DMS53 (cell line): ENCODE results near the gene CEP295NL.
A peak's percentile ranks its signal among the peaks of the same experiment; 100 is the strongest.

ENCODE experiments used
- DNase-seq: peaks from one replicate; lab custom pipeline; 2025; lab: John Stamatoyannopoulos, UW

Gene CEP295NL

DNA sequence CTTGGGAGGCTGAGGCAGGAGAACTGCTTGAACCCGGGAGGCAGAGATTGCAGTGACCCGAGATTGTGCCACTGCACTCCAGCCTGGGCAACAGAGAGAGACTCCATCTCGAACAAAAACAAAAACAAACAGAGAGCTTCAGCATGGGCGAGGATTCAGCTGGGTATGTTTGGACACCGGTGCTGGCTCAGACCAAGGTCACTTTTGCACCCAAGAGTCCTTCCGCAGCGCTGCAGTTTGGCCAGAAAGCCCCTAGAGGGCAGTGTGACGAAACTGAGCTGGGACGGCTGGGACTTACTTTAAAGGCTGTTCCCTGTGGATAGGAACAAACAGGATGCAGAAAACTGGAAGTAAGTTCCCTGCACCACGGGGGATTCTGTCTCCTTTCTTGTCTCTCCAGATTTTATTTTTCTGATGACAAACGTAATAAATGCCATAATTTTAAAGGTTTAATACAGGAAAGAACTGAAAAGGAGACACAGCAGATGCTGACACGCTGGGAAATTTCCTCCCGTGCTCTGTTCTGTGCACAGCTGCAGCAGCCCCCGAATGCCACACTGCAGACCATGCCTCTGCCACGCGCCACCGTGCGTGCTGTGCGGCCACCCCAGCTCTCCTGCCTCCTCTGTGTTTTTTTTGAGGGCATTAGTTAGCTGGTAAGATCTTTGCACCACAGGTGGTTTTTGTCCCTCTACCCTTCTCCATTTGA is 37.2 kb downstream of the CEP295NL start:
- DNase-seq, result peak; percentile 88

GRCh38 chr17:78864117-78864516 is 38.9 kb downstream of the CEP295NL start:
- no peak for DNase-seq

GRCh38 chr17:78862073-78863023 is 40.7 kb downstream of the CEP295NL start:
- DNase-seq, result peak; percentile 84

DNA sequence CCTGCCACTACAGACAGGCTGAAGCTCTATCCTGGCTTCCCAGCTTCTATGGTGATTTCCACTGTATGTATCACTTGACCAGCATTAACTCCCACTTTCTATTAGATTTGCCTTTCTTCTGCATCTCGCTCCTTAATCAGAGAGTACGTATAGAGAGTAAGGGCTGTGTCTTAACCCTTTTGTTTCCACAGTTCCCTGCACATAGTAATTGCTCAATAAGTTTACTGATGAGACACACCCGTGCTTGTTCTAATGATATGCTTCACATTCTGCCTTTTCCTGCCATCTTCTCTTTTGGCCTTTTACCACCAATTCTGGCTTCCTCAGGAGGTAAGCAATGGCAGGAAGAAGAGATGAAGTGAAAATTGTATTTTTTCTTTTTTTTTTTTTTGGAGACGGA is 41.8 kb downstream of the CEP295NL start:
- no peak for DNase-seq

DNA sequence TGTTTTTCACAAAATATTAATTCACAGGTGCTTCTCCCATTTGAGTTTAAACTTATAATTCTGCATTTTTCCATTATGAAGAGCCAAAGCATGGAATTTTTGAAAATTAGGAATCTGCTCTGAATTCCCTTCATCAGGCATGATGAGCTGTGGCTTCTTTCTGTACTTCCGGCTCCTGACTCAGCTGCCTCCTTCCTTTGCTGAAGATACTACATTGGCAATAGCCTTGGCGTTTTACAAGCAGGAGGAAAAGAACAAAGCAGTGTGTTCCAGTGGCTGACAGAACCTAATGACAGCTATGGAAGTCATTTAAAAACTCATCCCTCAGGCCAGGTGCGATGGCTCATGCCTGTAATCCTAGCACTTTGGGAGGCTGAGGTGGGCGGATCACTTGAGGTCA is 44.0 kb downstream of the CEP295NL start:
- DNase-seq, result no peak

DNA sequence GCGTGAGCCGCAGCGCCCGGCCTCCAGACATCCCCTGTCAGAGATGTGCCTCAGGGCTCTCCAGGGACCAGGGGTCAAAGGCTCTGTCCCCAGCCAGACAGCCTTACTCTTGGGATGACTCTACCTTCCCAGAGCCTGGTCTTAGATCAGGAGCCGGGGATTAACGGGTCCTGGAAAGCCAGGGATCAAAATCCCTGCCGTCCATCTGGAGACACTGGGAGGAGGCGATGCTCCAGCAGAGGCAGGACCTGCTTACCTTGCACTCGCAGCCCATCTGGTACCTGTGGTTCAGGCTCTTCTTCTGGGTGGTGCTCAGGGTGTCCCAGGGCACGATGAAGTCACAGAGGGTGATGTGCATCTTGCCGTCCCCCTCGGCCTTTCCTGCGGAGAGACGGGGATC is 45.7 kb downstream of the CEP295NL start:
- no peak for DNase-seq

DNA sequence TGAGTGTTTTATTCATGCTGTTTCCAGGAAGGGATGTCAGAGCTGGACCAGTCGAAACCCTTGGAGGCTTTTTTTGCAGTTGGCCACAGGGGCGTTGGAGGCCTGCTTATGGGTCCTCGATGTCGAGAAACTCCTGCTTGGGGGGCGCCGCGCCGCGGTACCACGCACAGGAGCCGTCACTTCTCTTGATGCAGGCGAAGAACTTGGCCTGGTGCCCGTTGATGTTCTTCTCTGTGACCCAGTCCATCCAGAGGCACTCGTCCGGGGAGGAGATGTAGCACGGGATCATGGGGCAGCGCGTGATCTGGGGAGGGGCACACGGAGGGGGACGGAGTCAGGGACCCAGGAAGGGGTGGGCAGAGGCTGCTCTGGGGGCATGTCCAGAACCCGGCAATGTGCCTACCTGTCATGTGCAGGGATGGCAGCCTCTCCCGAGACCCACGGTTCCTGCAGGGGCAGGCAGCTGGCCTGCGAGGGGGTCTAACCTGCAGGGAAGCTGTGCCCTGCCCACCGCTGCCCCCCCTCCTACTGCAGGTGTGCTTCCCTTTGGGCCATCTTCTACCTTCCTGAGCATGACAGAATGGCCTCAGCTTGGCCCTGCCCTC is 47.3 kb downstream of the CEP295NL start:
- DNase-seq, result no peak

- DNase-seq, result no peak
Measured at GRCh38 chr17:78854508-78854907, 48.5 kb downstream of the CEP295NL start.

DNA sequence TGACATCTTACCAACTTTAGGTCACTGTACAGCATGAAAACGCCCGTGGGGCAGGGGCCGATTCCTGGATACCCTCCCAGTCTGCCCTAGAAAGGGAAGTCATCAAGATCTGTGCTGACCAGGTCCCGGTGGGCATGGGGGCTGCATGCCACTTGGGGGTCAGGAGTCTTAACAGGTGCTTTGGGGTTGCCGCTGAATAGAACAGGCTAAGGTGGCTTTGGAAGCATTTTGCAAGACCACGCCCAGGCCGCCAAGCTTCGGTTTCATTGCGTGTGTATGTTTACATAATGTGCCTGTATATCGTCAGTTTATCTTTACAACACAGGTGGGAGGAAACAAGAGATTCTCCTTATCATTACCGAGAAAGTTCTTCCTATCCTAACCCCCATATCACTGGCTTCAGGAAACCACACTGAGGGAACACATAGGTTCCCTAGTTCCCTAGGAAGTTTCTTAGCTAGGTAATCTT is 49.0 kb downstream of the CEP295NL start:
- DNase-seq, result no peak

GRCh38 chr17:78852709-78853121 is 50.3 kb downstream of the CEP295NL start:
- DNase-seq, result peak; percentile 67

DNA sequence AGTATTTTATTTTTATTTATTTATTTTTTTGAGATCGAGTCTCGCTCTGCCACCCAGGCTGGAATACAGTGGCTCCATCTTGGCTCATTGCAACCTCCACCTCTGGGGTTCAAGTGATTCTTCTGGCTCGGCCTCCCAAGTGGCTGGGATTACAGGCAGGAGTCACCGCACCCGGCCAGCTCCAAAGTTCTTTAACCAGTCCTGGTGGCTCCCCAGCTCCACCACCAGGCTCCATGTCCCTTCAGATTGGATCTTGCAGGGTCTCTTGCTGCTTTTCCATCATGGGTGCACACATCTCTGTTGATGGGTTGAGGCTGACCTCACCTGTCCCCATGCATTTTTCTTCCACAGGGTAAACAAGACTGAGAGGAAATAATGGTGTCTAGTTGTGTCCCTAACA is 54.0 kb downstream of the CEP295NL start:
- no peak for DNase-seq

DNA sequence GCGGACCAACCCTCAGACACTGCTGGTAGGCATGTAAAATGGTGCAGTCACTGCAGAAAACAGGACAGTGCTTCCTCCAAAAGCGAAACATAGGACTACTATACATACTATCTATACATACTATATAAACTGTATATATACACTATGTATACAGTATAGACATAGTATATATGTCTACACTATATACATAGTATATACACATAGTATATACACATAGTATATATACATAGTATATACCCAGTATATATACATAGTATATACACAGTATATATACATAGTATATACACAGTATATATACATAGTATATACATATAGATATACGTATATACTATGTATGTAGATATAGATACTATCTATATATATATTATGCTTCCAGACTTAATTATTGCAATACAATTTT is 55.9 kb downstream of the CEP295NL start:
- DNase-seq, result no peak

DNA sequence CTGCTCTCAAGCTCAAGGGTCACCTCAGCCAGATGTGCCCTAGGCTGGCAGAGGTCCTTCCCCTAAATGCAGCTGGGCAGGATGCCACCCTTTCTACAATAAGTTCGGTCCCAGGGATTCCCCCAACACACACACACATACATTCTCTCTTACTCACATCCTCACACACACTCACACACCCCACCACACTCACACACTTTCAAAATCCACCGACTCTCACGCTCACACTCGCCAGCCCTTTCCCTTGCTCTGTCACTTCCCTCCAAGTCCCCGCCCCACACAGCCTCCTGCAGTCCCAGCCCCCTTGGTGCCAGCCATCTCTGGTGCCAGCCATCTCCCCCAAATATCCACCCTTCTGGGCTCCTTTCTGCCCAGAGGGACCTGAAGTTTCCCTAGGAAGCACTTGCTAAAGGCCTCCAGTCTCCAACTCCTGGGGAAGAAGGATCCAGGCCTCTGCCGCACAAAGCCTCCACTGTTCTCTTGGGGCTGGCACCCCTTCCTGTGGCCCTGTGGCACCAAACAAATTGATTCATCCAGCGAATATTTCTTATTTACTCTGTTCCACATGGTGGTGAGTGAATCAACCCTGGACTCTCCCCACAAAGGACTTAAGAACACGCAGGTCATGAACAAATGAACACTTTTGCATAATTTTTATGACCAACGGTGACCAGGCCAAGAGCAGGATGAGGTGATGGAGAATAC is 58.5 kb downstream of the CEP295NL start:
- DNase-seq, result no peak

- peak; percentile 84 for DNase-seq
Measured at GRCh38 chr17:78842881-78843565, 60.0 kb downstream of the CEP295NL start.

GRCh38 chr17:78840780-78841611 is 62.0 kb downstream of the CEP295NL start, which contains the start of gene USP36:
Gene USP36, minus strand, starts transcription at chr17:78840814. Its CDS starts 4,451 bp downstream, at chr17:78836363.
- DNase-seq, result peak; percentile 100
